Ecto neural progenitor cell (in vitro differentiated cells): ENCODE results near the gene PELO.

Experiments
- DNase-seq: peaks from one replicate; pipeline ENCODE4 v3.0.0-alpha.2; 2018; ENCODE audit warnings: low spot score

PELO gene

GRCh38 chr5:52829664-52830063 lies 41.9 kb downstream of the PELO start:
- no peak for DNase-seq

GRCh38 chr5:52830650-52831049 lies 42.9 kb downstream of the PELO start:
- no peak for DNase-seq

DNA sequence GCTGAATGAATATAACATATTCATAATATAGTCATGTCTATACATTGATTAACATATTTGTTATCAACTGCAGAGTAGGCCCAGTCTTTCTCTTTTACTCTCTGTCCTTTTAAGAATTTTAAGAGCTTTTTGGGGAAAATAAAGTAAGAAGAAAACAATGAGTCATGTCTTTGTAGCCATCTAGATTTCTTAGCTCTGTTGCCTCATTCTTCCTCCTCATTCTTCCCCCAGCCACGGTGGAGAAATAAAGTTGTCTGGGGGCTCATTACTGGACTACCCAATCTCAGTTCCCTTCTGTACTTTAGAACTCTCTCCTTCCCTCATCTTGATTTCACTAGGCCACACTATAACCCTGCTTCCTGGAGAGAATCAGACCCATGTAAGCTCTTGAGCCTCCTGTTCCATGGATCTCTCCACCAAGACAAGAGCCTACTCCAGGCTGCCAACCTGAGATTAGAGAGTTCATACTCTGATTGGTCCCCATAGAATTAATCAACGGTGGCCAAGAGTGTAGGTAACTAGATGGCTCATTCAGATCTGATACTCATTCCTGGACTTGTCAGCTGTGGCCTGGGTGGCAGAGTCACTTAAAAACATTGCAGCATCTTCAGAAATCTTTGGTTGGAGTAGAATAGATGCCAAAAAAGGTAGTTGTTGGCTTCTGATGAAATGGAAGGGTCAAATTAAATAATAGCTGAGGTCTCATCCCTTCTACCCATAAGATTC lies 44.2 kb downstream of the PELO start:
- DNase-seq = no peak

GRCh38 chr5:52834320-52834719 lies 46.6 kb downstream of the PELO start:
- DNase-seq = no peak

- peak; percentile 43 for DNase-seq
These were observed 49.4 kb downstream of the PELO start for GRCh38 chr5:52837068-52837467.
